ENCODE measurements around the gene CHD2.

CHD2 gene

GRCh38 chr15:92880796-92881195, 19.3 kb upstream of the CHD2 start:
- Histone ChIP-seq H3K27me3 (ENCODE audit: insufficient read depth, low read depth, severe bottlenecking) (no peaks in the 10 kb centered on the region), H3K36me3 (peaks cover 23% of the 10 kb centered on the region), H3K9me3 (ENCODE audit: severe bottlenecking) (no peaks in the 10 kb centered on the region), H3K4me3 (ENCODE audit: low read depth, low read length) (peak overlapping the region; percentile 3), H3K27ac (peak overlapping the region; percentile 79)
- TF ChIP-seq, protein P1, sequence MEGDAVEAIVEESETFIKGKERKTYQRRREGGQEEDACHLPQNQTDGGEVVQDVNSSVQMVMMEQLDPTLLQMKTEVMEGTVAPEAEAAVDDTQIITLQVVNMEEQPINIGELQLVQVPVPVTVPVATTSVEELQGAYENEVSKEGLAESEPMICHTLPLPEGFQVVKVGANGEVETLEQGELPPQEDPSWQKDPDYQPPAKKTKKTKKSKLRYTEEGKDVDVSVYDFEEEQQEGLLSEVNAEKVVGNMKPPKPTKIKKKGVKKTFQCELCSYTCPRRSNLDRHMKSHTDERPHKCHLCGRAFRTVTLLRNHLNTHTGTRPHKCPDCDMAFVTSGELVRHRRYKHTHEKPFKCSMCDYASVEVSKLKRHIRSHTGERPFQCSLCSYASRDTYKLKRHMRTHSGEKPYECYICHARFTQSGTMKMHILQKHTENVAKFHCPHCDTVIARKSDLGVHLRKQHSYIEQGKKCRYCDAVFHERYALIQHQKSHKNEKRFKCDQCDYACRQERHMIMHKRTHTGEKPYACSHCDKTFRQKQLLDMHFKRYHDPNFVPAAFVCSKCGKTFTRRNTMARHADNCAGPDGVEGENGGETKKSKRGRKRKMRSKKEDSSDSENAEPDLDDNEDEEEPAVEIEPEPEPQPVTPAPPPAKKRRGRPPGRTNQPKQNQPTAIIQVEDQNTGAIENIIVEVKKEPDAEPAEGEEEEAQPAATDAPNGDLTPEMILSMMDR (IDR thresholded peaks at IDR 0.05; ENCODE audit: low read depth, low read length), result no peak
- DNase-seq, result no peak

GRCh38 chr15:92881211-92881754, 18.8 kb upstream of the CHD2 start:
- Histone ChIP-seq H3K36me3 (peaks cover 28% of the 10 kb centered on the region), H3K27ac (peak overlapping the region; percentile 79), H3K9me3 (ENCODE audit: severe bottlenecking) (no peaks in the 10 kb centered on the region), H3K4me3 (ENCODE audit: low read depth, low read length) (peak overlapping the region; percentile 3), H3K27me3 (ENCODE audit: insufficient read depth, low read depth, severe bottlenecking) (no peaks in the 10 kb centered on the region)
- TF ChIP-seq, protein P1 (IDR thresholded peaks at IDR 0.05; ENCODE audit: low read depth, low read length), result no peak
- no peak for DNase-seq

GRCh38 chr15:92881802-92882696, 18.1 kb upstream of the CHD2 start:
- Histone ChIP-seq H3K4me3 (ENCODE audit: low read depth, low read length) (peak overlapping the region; percentile 48), H3K27me3 (ENCODE audit: insufficient read depth, low read depth, severe bottlenecking) (no peaks in the 10 kb centered on the region), H3K9me3 (ENCODE audit: severe bottlenecking) (no peaks in the 10 kb centered on the region), H3K36me3 (peaks cover 36% of the 10 kb centered on the region), H3K27ac (peak overlapping the region; percentile 79)
- DNase-seq, result peak; percentile 98
- TF ChIP-seq, protein P1 (IDR thresholded peaks at IDR 0.05; ENCODE audit: low read depth, low read length), result no peak

DNA sequence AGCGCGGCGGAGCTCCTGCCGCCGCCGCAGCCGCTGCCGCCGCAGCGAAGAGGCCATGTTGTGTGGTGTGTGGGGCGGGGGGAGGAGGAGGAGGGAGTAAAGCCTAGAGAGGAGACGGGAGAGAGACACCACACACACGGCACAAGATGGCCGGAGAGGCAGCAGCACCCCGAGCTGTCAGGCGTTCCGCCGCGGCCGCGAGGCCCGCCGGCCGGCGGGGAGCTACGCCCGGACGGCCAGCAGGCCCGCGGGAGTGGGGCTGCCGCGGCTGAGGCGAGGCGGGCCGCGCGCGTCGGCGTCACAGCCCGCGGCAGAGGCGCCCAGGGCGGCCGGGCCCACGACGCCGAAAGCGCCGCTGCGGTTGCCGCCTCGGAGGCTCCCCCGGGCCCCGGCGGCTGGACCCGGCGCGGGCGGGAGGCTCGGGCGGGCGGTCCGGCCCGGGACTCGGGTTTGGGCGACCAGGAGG, 17.4 kb upstream of the CHD2 start:
- no peak for DNase-seq
- Histone ChIP-seq H3K36me3 (peaks cover 43% of the 10 kb centered on the region), H3K4me3 (ENCODE audit: low read depth, low read length) (peak overlapping the region; percentile 98), H3K9me3 (ENCODE audit: severe bottlenecking) (no peaks in the 10 kb centered on the region), H3K27ac (peak overlapping the region; percentile 97), H3K27me3 (ENCODE audit: insufficient read depth, low read depth, severe bottlenecking) (no peaks in the 10 kb centered on the region)
- TF ChIP-seq, protein P1 (IDR thresholded peaks at IDR 0.05; ENCODE audit: low read depth, low read length), result no peak

- peak overlapping the region; percentile 98 for H3K4me3 ChIP-seq (ENCODE audit: low read depth, low read length)
- DNase-seq, result no peak
- peaks cover 49% of the 10 kb centered on the region for H3K36me3 ChIP-seq
- no peaks in the 10 kb centered on the region for H3K9me3 ChIP-seq (ENCODE audit: severe bottlenecking)
- H3K27me3 ChIP-seq (ENCODE audit: insufficient read depth, low read depth, severe bottlenecking), result no peaks in the 10 kb centered on the region
- H3K27ac ChIP-seq, result peak overlapping the region; percentile 97
- TF ChIP-seq, protein P1 (IDR thresholded peaks at IDR 0.05; ENCODE audit: low read depth, low read length), result no peak
Measured at GRCh38 chr15:92883163-92883875, 16.8 kb upstream of the CHD2 start.

Measured in WERI-Rb-1 (cell line).